ENCODE measurements around the gene HSPB7.

GRCh38 chr1:16032388-16033102, 14.7 kb upstream of the HSPB7 start:
- TF ChIP-seq EZH2phosphoT487 (IDR thresholded peaks at IDR 0.05; ENCODE audit: unreplicated experiment) = no peak
- TF ChIP-seq CTCF (conservative IDR thresholded peaks at IDR 0.05; ENCODE audit: low read depth in 2 of 2) = peak; percentile 71 to 99
- TF ChIP-seq ETS1 (IDR thresholded peaks at IDR 0.05) = no peak
- TF ChIP-seq EZH2 (IDR thresholded peaks at IDR 0.05; ENCODE audit: low read depth, unreplicated experiment) = no peak
- TF ChIP-seq CREB1 (CRISPR knock-in tag; IDR thresholded peaks at IDR 0.05; ENCODE audit: low read depth) = no peak; the same call in 1 of the 2 replicates
- TF ChIP-seq POLR2AphosphoS5 (IDR thresholded peaks at IDR 0.05; ENCODE audit: low read depth) = no peak
